Mesodermal cell (in vitro differentiated cells): ENCODE measurements around the gene TULP3.

Experiments used
- H3K27ac ChIP-seq: 2 replicates; pipeline ENCODE4 v1.7.0; 2013; ENCODE audit warnings: mild to moderate bottlenecking, low read depth, low read length, moderate library complexity; ENCODE audit not compliant: severe bottlenecking
- H3K36me3 ChIP-seq: 2 replicates; pipeline ENCODE4 v1.7.1; 2013; ENCODE audit warnings: mild to moderate bottlenecking, low read length, moderate library complexity; ENCODE audit not compliant: control insufficient read depth, insufficient read depth
- H3K4me1 ChIP-seq: one replicate; pipeline ENCODE4 v1.7.1; 2013; ENCODE audit warnings: mild to moderate bottlenecking, low read length; ENCODE audit not compliant: insufficient read depth, control insufficient read depth, poor library complexity, severe bottlenecking
- H3K4me3 ChIP-seq: 2 replicates; pipeline ENCODE4 v1.7.0; 2013; ENCODE audit warnings: low read length, control low read depth, mild to moderate bottlenecking; ENCODE audit not compliant: insufficient read depth, poor library complexity, severe bottlenecking; ENCODE audit errors: extremely low read depth
- H3K9me3 ChIP-seq: 2 replicates; pipeline ENCODE4 v1.7.1; 2013; ENCODE audit warnings: mild to moderate bottlenecking, low read length, moderate library complexity; ENCODE audit not compliant: control insufficient read depth
- WGBS, 2 experiments: methylation state at CpG; one replicate each; pipeline ENCODE4 v1.1.5; 2013; ENCODE audit warnings: missing lambda C conversion rate in 2 of 2; ENCODE audit not compliant: insufficient coverage in 2 of 2; 5-methylcytosine and 5-hydroxymethylcytosine counted together

Gene TULP3

DNA sequence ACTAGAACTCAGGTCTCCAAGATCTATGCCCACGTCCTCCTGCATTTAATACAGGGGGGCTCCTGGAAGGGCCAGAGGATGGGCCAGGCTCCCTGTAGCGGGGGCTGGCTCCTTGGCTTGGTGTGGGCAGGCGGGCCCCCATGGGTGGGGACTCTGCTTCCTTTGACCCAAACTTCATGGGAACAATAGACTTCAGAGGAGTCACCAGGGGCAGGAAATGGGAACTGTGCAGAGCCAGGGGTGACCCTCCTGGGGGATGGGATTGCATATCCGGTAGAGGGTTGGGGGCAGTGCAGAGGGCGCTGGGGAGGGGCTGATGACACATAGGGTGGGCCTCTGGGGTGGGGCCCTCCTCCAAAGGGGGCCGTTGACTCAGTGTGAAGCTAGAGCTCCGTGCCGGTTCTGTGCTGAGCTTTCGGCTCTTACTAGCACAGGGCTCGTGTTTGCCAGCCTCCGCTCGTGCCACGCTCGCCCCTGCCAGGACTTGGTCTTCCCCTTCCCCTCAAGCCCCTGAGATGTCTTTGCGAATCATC lies 73.1 kb downstream of the TULP3 start:
- Histone ChIP-seq H3K27ac (peak overlapping the region; percentile 90), H3K4me1 (peaks cover 26% of the 10 kb centered on the region), H3K9me3 (no peaks in the 10 kb centered on the region), H3K4me3 (peak overlapping the region; percentile 28), H3K36me3 (peaks cover 24% of the 10 kb centered on the region)
- 11 to 16% methylated on average over 6 to 12 of the region's 15 CpGs for WGBS, 2 experiments

DNA sequence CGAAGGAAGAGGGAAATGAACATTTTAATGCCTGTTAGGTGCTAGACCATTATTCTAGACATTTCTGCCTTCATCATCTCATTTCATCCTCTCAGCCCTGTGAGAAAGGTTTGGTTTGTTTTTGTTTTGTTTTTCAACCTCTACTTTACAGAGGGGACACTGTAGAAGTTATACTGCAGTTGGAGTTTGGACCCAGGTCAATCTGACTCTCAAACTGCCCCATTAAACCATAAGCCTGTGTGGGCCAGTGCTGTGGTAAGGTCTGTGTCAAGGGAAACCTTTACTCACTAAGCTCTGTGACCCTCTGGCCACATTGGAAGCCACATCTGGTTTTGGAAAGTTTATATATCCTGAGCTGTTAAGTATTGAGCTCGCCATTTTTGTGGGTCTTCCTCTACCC lies 77.0 kb downstream of the TULP3 start:
- H3K9me3 ChIP-seq = no peaks in the 10 kb centered on the region
- no peak overlapping the region for H3K27ac ChIP-seq
- peaks cover 22% of the 10 kb centered on the region for H3K4me1 ChIP-seq
- WGBS, 2 experiments = no CpG with 5 or more reads among the region's 2 CpGs
- peaks cover 44% of the 10 kb centered on the region for H3K36me3 ChIP-seq
- no peak overlapping the region for H3K4me3 ChIP-seq

DNA sequence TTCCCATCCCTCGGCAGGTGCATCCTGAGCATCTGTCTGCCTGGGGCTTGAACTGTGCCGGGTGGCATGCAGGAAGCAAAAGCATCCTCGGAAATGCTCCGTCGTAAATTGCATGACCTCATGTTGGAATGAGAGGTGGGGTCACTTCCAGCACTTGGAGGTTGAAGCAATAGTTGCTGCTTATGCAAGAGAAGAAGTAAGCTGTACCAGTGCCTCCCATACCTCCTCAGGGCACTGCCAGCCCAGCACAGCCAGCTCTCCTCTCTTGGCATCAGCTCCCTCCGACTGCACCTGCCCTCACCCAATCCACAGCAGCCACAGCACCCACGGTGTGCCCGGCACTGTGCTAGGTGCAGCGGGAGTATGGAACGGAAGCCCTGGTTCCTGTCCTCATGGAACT lies 80.1 kb downstream of the TULP3 start:
- H3K36me3 ChIP-seq = peaks cover 48% of the 10 kb centered on the region
- H3K9me3 ChIP-seq = no peaks in the 10 kb centered on the region
- no peak overlapping the region for H3K27ac ChIP-seq
- no peak overlapping the region for H3K4me3 ChIP-seq
- H3K4me1 ChIP-seq = peaks cover 5% of the 10 kb centered on the region
- WGBS, 2 experiments = 93 to 95% methylated on average over 4 to 7 of the region's 10 CpGs

DNA sequence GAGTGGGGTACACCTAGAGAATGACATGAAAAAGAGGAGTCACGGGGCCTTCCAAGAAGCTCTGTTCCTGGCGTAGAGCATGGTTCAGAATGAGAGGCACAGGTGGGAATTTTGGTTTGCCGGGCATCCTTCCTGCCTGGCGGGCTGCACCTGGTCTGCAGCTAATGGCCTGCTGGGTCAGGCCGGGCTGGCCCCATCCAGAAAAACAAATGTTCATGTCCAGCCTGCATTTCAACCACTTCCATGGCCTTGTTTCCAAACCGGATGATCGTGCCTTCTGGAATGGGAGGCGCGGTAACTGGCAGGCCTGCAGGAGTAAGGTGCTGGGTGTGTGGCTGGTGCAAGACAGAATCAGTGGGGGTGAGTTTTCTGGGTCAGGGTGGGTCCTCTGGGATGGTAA lies 82.9 kb downstream of the TULP3 start:
- 97% methylated on average over 8 to 9 of the region's 9 CpGs for whole genome bisulfite sequencing, 2 experiments

DNA sequence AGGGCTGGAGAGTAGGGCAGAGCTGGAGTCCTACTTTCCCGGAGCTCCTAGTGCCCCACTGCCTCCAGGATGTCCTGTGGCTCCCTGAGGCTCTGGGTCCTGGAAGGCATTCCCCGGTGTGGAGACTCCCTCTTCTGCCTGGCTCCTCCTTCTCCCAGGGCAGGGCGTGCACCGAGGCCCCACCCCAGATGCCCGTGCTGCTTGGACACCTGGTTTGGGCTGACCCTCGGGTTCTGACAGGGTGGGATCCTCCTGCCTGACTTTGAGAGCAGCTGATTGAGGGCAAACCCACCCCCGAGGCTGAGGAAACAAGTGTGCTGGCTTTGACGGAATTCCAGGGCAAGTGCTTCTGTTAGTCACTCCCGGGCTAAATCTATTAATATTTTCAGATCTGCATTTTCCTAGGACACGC lies 83.9 kb downstream of the TULP3 start:
- H3K36me3 ChIP-seq = peaks cover 36% of the 10 kb centered on the region
- H3K4me1 ChIP-seq = peaks cover 11% of the 10 kb centered on the region
- H3K27ac ChIP-seq = no peak overlapping the region
- H3K9me3 ChIP-seq = no peaks in the 10 kb centered on the region
- WGBS, 2 experiments = 75 to 86% methylated on average over 5 to 6 of the region's 10 CpGs
- H3K4me3 ChIP-seq = no peak overlapping the region

More for the DNA sequence above, 82.9 kb downstream of the TULP3 start:
- no peaks in the 10 kb centered on the region for H3K9me3 ChIP-seq
- no peak overlapping the region for H3K27ac ChIP-seq
- H3K4me3 ChIP-seq = no peak overlapping the region
- H3K4me1 ChIP-seq = peaks cover 11% of the 10 kb centered on the region
- peaks cover 35% of the 10 kb centered on the region for H3K36me3 ChIP-seq

DNA sequence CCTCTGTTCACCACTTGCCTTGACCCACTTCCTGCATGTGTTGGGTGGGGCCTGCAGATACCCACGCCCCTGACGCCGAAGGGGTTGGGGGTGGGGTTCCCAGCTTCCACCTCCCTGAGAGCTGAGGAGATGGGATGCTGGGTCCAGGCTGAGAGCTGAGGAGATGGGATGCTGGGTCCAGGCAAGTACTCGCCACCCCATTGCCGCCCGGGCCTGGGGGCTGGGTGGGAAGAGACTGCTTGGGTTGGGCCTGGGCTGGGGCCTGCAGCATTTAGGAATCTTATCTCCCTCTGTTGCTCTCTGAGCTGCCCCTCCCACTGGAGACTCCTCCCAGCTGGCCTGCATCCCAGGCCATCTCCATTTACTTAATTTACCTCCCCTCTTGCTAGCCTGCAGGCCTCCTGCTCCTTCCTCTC lies 85.9 kb downstream of the TULP3 start:
- Histone ChIP-seq H3K4me1 (peaks cover 11% of the 10 kb centered on the region), H3K4me3 (no peak overlapping the region), H3K36me3 (peaks cover 39% of the 10 kb centered on the region), H3K9me3 (no peaks in the 10 kb centered on the region), H3K27ac (no peak overlapping the region)
- 90% methylated on average over 2 of the region's 6 CpGs; no CpG with 5 or more reads in 1 of the 2 experiments for WGBS, 2 experiments

DNA sequence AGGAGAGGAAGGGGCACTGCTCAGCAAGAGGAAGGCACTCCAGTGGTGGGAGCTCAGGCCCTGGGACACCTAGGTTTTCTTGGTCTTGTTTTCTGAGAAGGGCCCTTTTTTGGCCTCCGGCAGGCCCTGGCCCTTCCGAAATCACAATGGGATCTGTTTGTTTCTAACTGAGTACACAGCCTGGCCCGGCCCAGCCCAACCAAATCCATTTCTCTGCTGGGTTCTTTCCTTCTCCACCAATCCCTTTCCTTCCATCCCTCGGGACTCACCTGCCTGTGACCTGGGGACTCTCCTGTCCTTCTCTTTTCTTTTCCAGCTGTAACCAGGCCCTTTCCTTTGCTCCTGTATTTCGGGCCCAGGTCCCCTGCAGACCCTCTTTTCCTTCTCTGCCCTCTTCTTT lies 87.1 kb downstream of the TULP3 start:
- Histone ChIP-seq H3K9me3 (no peaks in the 10 kb centered on the region), H3K4me3 (no peak overlapping the region), H3K36me3 (peaks cover 37% of the 10 kb centered on the region), H3K27ac (no peak overlapping the region), H3K4me1 (peaks cover 11% of the 10 kb centered on the region)
- WGBS, 2 experiments = 90 to 93% methylated on average over 4 of the region's 5 CpGs

DNA sequence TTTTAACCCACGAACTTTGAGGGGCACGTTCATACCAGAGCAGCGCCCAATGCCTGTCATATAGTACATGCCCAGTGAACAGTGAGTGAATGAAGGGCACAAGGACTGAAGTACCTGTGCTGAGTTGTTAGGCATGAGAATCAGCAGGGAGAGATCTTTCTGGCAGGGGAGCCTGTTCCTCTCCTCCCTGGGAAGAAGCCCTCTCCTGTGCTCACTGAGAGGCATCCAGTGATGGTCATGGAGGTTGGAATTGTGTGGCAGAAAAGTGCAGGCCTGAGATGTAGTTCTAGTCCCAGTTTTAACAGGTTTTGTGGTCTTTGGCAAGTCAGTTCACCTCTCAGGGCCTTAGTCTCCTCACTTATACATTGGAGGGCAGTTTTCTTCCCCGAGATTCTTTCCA lies 89.1 kb downstream of the TULP3 start:
- Histone ChIP-seq H3K4me3 (no peak overlapping the region), H3K4me1 (peaks cover 6% of the 10 kb centered on the region), H3K27ac (no peak overlapping the region), H3K36me3 (peaks cover 46% of the 10 kb centered on the region), H3K9me3 (no peaks in the 10 kb centered on the region)
- WGBS, 2 experiments = 84 to 100% methylated on average over 4 of the region's 4 CpGs

DNA sequence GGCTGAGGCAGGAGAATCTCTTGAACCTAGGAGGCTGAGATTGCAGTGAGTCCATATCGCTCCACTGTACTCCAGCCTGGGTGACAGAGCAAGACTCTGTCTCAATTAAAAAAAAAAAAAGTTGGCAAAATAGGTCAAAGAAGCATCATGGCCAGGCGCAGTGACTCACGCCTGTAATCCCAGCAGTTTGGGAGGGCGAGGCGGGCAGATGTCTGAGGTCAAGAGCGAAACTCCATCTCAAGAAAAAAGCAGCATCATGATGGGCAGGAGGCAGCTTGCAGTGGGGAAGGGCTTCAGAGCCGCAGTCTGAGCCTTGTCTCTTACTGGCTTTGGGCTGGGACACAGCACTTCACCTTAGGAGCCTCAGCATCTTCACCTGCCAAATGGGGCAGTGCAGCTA lies 89.9 kb downstream of the TULP3 start:
- WGBS, 2 experiments = 81 to 84% methylated on average over 7 of the region's 7 CpGs
- H3K36me3 ChIP-seq = peaks cover 50% of the 10 kb centered on the region
- H3K9me3 ChIP-seq = no peaks in the 10 kb centered on the region
- H3K4me1 ChIP-seq = peaks cover 6% of the 10 kb centered on the region
- H3K27ac ChIP-seq = no peak overlapping the region
- no peak overlapping the region for H3K4me3 ChIP-seq

DNA sequence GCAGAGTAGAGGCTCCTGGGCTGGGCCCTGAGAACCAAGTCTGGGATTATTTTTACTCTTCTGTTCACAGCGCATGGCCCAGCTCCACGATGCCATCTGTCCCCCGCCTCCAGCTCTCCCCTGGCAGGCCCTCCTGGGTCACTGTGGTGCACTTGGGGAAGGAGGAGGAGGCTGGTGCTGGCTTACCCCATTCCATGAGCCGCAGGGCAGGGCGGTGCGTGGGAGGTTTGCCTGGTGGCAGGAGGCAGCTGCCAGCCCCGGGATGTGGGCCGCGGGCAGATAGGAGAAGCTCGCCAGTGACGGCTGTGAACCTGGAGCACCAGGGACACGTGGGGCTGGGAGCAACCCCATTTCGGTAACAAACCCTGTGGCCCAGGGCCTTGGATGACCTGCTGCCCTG lies 91.7 kb downstream of the TULP3 start:
- Histone ChIP-seq H3K27ac (no peak overlapping the region), H3K4me3 (no peak overlapping the region), H3K4me1 (no peaks in the 10 kb centered on the region), H3K36me3 (peaks cover 64% of the 10 kb centered on the region), H3K9me3 (no peaks in the 10 kb centered on the region)
- 91 to 98% methylated on average over 10 to 13 of the region's 13 CpGs for WGBS, 2 experiments

DNA sequence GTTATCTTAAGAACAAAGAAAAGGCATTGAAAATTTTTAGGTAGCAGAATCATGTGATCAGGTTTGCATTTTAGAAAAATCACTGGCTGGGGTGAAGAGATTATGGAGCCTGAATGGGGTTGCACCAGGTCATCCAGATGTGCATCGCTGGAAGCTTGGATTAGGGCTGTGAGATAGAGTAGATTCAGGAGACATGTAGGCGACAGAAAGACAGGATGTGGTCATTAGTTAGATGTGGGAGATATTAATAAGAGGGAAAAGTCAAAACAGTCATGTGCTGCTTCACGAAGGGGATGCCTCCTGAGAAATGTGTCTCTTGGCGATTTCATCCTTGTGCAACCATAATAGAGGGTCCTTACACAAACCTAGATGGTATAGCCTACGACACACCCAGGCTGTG lies 93.6 kb downstream of the TULP3 start:
- Histone ChIP-seq H3K36me3 (peaks cover 66% of the 10 kb centered on the region), H3K27ac (no peak overlapping the region), H3K9me3 (peaks cover 8% of the 10 kb centered on the region), H3K4me1 (no peaks in the 10 kb centered on the region), H3K4me3 (no peak overlapping the region)
- WGBS, 2 experiments = 93 to 94% methylated on average over 4 of the region's 5 CpGs
